Transverse colon (tissue), 3 donors: ENCODE measurements around the gene AJAP1.

Source experiments
- CTCF ChIP-seq, 5 experiments: fragments of 200-600 bp in 3 of 5; fragments of 450-650 bp in 2 of 5; sonication (generic) in 3 of 5; IDR thresholded peaks; 1 replicate in 2 of 5; 2 replicates in 3 of 5; pipeline ENCODE4 v1.5.1; 2016 to 2017; ENCODE audit warnings: antibody characterized with exemption in 5 of 5, inconsistent platforms in 3 of 5, mild to moderate bottlenecking in 2 of 5, moderate library complexity in 1 of 5
- EP300 ChIP-seq: sonication (generic); formaldehyde crosslinking; IDR thresholded peaks from one replicate; pipeline ENCODE4 v1.6.1; 2017; ENCODE audit warnings: antibody characterized with exemption, low read depth
- POLR2A ChIP-seq: fragments of 450-650 bp; IDR thresholded peaks from one replicate; pipeline ENCODE4 v1.6.1; 2016; ENCODE audit warnings: antibody characterized with exemption, mild to moderate bottlenecking, moderate library complexity

DNA sequence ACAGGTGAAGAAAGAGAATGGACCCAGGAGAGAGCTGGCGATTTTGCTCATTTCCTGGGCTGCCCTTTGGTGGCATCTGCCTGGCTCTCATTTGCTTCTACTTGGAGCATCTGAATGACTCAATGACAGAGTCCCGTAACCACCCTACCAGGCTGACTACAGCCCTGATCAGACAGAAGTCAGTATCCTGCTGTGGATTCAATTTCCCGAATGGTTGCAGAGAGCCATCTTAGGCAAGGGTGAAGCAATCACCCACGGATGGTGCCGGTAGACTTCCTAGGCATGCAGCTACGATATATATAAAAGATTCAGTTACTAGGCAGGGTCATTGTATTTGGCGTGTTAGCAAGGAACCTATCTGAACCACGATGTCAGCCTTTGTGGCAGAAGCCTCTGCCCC is 10.2 kb downstream of the AJAP1 start:
- no peak for TF ChIP-seq CTCF (IDR thresholded peaks at IDR 0.05)
- no peak for TF ChIP-seq POLR2A
- TF ChIP-seq EP300, result no peak
